ENCODE data around the gene STX16. TPM values are rescaled to one million over a fixed set of nuclear protein-coding genes. Genes with fewer than 3 reads are reported as not detected.

The STX16 gene
- total and polyA plus RNA-seq, 2 of the 13 experiments (the other 11 are each of a cell fraction or from before 2014, with no cell fraction given): 28.0 to 72.7 TPM

DNA sequence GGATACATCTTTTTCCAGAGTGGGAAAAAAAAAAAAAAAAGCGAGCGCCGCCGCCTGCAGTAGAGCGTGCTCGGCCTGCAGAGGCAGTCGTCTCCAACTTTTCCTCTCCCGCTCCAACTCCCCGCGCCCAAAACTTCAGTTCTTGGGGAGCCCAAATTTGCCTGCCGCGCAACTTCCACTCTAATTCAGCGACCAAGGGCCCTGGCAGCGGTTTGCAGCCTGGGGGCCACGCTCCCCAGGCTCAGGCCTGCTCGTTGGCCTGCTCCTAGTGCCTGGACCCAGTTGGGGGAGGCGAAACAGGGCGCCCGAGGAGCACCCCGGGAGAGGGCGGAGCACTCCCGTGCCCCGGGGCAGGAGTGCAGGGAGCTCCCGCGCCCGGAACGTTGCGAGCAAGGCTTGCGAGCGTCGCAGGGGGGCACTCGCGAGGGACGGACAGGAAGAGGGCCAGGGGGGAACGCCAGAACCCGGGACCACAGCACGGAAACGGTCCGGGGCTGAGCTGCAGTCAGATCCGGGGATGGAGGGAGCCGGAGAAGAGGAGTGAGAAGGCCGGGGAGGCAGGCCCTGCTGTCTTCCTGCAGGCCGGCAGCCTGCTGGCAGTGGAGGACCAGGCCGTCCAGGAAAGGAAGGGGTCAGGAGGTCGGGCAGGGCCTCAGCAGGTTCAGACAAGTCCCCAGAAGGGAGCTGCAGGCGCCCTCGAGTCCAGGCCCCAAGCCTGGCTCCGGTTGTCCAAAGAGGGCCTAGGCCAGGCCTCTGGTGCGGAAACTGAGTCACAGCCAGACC is at the start of gene STX16 (continued):
- TF ChIP-seq SUZ12 (IDR thresholded peaks at IDR 0.05; ENCODE audit: low read depth, low read length): peak; percentile 36; the same call in 1 of the 2 replicates
- TF ChIP-seq ZNF407 (CRISPR knock-in tag; IDR thresholded peaks at IDR 0.05; ENCODE audit: not compliant biosample characterization): peak; percentile 94
- peak; percentile 98 for TF ChIP-seq ZNF383 (CRISPR knock-in tag; IDR thresholded peaks at IDR 0.05; ENCODE audit: borderline replicate concordance)
- peak; percentile 27; the same call in 1 of the 2 replicates for TF ChIP-seq NKX3-1 (CRISPR knock-in tag; IDR thresholded peaks at IDR 0.05)
- peak; percentile 99 for TF ChIP-seq PHF20 (CRISPR knock-in tag; IDR thresholded peaks at IDR 0.05)
- peak; percentile 89 for TF ChIP-seq YY1 (IDR thresholded peaks at IDR 0.05; ENCODE audit: insufficient read depth, insufficient replicate concordance, low read depth, low read length)
- TF ChIP-seq, protein P1, sequence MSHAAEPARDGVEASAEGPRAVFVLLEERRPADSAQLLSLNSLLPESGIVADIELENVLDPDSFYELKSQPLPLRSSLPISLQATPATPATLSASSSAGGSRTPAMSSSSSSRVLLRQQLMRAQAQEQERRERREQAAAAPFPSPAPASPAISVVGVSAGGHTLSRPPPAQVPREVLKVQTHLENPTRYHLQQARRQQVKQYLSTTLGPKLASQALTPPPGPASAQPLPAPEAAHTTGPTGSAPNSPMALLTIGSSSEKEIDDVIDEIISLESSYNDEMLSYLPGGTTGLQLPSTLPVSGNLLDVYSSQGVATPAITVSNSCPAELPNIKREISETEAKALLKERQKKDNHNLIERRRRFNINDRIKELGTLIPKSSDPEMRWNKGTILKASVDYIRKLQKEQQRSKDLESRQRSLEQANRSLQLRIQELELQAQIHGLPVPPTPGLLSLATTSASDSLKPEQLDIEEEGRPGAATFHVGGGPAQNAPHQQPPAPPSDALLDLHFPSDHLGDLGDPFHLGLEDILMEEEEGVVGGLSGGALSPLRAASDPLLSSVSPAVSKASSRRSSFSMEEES (CRISPR knock-in tag; IDR thresholded peaks at IDR 0.05): peak; percentile 91
- no peak for TF ChIP-seq PCBP2 (optimal IDR thresholded peaks at IDR 0.05; ENCODE audit: low read depth, low read length, poor library complexity, severe bottlenecking)
- TF ChIP-seq, protein P2, sequence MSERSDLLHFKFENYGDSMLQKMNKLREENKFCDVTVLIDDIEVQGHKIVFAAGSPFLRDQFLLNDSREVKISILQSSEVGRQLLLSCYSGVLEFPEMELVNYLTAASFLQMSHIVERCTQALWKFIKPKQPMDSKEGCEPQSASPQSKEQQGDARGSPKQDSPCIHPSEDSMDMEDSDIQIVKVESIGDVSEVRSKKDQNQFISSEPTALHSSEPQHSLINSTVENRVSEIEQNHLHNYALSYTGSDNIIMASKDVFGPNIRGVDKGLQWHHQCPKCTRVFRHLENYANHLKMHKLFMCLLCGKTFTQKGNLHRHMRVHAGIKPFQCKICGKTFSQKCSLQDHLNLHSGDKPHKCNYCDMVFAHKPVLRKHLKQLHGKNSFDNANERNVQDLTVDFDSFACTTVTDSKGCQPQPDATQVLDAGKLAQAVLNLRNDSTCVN (CRISPR knock-in tag; IDR thresholded peaks at IDR 0.05; ENCODE audit: borderline replicate concordance): peak; percentile 96
- peak; percentile 100 for TF ChIP-seq ARNT2 (CRISPR knock-in tag; IDR thresholded peaks at IDR 0.05; ENCODE audit: low read depth)
- peak; percentile 97 for TF ChIP-seq PATZ1 (CRISPR knock-in tag; IDR thresholded peaks at IDR 0.05)
- TF ChIP-seq ZNF556 (CRISPR knock-in tag; IDR thresholded peaks at IDR 0.05; ENCODE audit: borderline replicate concordance): peak; percentile 100
- peak; percentile 92 for TF ChIP-seq RNF2 (conservative IDR thresholded peaks at IDR 0.05; ENCODE audit: low read depth)
- TF ChIP-seq ZNF747 (CRISPR knock-in tag; IDR thresholded peaks at IDR 0.05; ENCODE audit: borderline replicate concordance): peak; percentile 100
- peak; percentile 100 for TF ChIP-seq POGZ (CRISPR knock-in tag; IDR thresholded peaks at IDR 0.05)
